Panc1 (cell line): ENCODE data around the gene SLIT1.

Source experiments
- POLR2AphosphoS5 ChIP-seq: IDR thresholded peaks from 2 replicates; pipeline ENCODE4 v1.6.1; 2012; ENCODE audit warnings: mild to moderate bottlenecking, low read depth, low read length, moderate library complexity
- TF ChIP-seq, protein P1 (sequence below): fragments of 450-650 bp; IDR thresholded peaks from 2 replicates; pipeline ENCODE4 v1.5.1; 2017; ENCODE audit warnings: mild to moderate bottlenecking
- TF ChIP-seq, protein P2 (sequence below), 2 experiments: IDR thresholded peaks; 2 replicates each; pipeline ENCODE4 v1.6.1; 2011 to 2012; ENCODE audit warnings: low read depth in 2 of 2, control low read depth in 1 of 2, low read length in 1 of 2, mild to moderate bottlenecking in 1 of 2, moderate library complexity in 1 of 2; ENCODE audit not compliant: insufficient read depth in 1 of 2

DNA sequence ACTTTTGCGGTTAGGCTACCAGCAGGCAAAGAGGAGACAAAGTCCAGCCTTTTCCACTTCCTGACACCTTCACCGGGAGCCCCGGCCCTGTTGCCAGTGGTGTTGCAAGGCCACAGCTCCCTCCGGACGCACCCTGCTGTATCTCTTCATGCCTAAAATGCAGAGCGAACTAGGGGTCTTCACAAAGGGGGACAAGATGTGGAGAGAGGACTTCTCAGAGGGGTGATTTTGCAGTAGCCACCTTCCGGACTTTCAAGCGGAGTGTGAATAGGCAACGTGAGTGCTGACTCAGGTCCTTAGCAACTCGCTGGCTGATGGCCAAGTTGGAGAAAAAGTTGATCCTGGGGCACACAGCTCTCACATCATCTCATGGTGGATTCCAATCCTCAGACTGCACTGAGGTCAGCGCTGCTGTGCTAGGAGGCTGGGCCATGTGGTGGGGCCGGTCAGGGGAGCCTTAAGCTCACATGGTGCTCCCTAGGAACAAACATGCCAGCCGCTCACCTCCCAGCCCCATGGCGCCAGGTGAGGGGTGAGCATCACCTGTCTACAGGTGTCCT lies 187.3 kb downstream of the SLIT1 start:
- no peak for TF ChIP-seq POLR2AphosphoS5
- TF ChIP-seq, protein P1, sequence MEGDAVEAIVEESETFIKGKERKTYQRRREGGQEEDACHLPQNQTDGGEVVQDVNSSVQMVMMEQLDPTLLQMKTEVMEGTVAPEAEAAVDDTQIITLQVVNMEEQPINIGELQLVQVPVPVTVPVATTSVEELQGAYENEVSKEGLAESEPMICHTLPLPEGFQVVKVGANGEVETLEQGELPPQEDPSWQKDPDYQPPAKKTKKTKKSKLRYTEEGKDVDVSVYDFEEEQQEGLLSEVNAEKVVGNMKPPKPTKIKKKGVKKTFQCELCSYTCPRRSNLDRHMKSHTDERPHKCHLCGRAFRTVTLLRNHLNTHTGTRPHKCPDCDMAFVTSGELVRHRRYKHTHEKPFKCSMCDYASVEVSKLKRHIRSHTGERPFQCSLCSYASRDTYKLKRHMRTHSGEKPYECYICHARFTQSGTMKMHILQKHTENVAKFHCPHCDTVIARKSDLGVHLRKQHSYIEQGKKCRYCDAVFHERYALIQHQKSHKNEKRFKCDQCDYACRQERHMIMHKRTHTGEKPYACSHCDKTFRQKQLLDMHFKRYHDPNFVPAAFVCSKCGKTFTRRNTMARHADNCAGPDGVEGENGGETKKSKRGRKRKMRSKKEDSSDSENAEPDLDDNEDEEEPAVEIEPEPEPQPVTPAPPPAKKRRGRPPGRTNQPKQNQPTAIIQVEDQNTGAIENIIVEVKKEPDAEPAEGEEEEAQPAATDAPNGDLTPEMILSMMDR, result no peak
- TF ChIP-seq, protein P2, sequence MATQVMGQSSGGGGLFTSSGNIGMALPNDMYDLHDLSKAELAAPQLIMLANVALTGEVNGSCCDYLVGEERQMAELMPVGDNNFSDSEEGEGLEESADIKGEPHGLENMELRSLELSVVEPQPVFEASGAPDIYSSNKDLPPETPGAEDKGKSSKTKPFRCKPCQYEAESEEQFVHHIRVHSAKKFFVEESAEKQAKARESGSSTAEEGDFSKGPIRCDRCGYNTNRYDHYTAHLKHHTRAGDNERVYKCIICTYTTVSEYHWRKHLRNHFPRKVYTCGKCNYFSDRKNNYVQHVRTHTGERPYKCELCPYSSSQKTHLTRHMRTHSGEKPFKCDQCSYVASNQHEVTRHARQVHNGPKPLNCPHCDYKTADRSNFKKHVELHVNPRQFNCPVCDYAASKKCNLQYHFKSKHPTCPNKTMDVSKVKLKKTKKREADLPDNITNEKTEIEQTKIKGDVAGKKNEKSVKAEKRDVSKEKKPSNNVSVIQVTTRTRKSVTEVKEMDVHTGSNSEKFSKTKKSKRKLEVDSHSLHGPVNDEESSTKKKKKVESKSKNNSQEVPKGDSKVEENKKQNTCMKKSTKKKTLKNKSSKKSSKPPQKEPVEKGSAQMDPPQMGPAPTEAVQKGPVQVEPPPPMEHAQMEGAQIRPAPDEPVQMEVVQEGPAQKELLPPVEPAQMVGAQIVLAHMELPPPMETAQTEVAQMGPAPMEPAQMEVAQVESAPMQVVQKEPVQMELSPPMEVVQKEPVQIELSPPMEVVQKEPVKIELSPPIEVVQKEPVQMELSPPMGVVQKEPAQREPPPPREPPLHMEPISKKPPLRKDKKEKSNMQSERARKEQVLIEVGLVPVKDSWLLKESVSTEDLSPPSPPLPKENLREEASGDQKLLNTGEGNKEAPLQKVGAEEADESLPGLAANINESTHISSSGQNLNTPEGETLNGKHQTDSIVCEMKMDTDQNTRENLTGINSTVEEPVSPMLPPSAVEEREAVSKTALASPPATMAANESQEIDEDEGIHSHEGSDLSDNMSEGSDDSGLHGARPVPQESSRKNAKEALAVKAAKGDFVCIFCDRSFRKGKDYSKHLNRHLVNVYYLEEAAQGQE (IDR thresholded peaks at IDR 0.05; ENCODE audit: insufficient read depth in 1 of 2, low read depth in 2 of 2, low read length in 1 of 2), result no peak
